Measurements from ENCODE around the gene FRY. TPM values are rescaled to one million over a fixed set of nuclear protein-coding genes. Genes with fewer than 3 reads are reported as not detected.

The FRY gene
- total RNA-seq, 2 donors from 2014 or later: 16.4 to 33.3 TPM

- Histone ChIP-seq H3K27ac (peak overlapping the region; percentile 86 to 90), H3K4me3 (peak overlapping the region; percentile 50 to 61), H3K9me3 (no peaks in the 10 kb centered on the region), H3K36me3 (no peaks in the 10 kb centered on the region), H3K4me1 (replicated peaks) (no peaks in the 10 kb centered on the region), H3K27me3 (replicated peaks; ENCODE audit: insufficient read depth) (no peaks in the 10 kb centered on the region)
- intact Hi-C loops (cut with DNase I): loop anchor here (5.0 to 10.0 kb wide), 2 partner anchors 220 to 407 kb away; partner anchors contain the start of gene N4BP2L2
- TF ChIP-seq POLR2AphosphoS5 (IDR thresholded peaks at IDR 0.05) (no peak), POLR2A (IDR thresholded peaks at IDR 0.05) (no peak)
- TF ChIP-seq, protein P1, sequence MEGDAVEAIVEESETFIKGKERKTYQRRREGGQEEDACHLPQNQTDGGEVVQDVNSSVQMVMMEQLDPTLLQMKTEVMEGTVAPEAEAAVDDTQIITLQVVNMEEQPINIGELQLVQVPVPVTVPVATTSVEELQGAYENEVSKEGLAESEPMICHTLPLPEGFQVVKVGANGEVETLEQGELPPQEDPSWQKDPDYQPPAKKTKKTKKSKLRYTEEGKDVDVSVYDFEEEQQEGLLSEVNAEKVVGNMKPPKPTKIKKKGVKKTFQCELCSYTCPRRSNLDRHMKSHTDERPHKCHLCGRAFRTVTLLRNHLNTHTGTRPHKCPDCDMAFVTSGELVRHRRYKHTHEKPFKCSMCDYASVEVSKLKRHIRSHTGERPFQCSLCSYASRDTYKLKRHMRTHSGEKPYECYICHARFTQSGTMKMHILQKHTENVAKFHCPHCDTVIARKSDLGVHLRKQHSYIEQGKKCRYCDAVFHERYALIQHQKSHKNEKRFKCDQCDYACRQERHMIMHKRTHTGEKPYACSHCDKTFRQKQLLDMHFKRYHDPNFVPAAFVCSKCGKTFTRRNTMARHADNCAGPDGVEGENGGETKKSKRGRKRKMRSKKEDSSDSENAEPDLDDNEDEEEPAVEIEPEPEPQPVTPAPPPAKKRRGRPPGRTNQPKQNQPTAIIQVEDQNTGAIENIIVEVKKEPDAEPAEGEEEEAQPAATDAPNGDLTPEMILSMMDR (IDR thresholded peaks at IDR 0.05): no peak
- no peak for DNase-seq (ENCODE audit: low spot score)
- 69% methylated on average over 32 of the region's 32 CpGs for WGBS
Measured at GRCh38 chr13:32314271-32315237, 283.0 kb downstream of the FRY start.

DNA sequence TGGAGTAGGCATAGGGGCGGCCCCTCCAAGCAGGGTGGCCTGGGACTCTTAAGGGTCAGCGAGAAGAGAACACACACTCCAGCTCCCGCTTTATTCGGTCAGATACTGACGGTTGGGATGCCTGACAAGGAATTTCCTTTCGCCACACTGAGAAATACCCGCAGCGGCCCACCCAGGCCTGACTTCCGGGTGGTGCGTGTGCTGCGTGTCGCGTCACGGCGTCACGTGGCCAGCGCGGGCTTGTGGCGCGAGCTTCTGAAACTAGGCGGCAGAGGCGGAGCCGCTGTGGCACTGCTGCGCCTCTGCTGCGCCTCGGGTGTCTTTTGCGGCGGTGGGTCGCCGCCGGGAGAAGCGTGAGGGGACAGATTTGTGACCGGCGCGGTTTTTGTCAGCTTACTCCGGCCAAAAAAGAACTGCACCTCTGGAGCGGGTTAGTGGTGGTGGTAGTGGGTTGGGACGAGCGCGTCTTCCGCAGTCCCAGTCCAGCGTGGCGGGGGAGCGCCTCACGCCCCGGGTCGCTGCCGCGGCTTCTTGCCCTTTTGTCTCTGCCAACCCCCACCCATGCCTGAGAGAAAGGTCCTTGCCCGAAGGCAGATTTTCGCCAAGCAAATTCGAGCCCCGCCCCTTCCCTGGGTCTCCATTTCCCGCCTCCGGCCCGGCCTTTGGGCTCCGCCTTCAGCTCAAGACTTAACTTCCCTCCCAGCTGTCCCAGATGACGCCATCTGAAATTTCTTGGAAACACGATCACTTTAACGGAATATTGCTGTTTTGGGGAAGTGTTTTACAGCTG is 283.9 kb downstream of the FRY start, which contains the start of the genes BRCA2 and ZAR1L:
TSS of gene BRCA2 (plus strand) at position 271 of the 790 bp plus-strand sequence. CDS start 953 bp downstream, outside the sequence.
TSS of gene ZAR1L (minus strand) at position 126 of the 790 bp plus-strand sequence. CDS start 3,438 bp downstream, outside the sequence.
- TF ChIP-seq POLR2A (IDR thresholded peaks at IDR 0.05) (peak; percentile 83), POLR2AphosphoS5 (IDR thresholded peaks at IDR 0.05) (peak; percentile 88)
- TF ChIP-seq, protein P1 (IDR thresholded peaks at IDR 0.05): peak in 1 of 4 experiments; percentile 26
- peak; percentile 82 for DNase-seq (ENCODE audit: low spot score)
- no peaks in the 10 kb centered on the region for H3K9me3 ChIP-seq
- under 1% methylated on average over 52 of the region's 60 CpGs for WGBS
- H3K36me3 ChIP-seq: no peaks in the 10 kb centered on the region
- peak within 1 kb of the TSS; percentile 50 to 61 for H3K4me3 ChIP-seq
- intact Hi-C loops (cut with DNase I): loop anchor here (10.0 kb wide), 1 partner anchor 219 kb away; the partner anchor contains the start of gene N4BP2L2
- H3K4me1 ChIP-seq (replicated peaks): no peaks in the 10 kb centered on the region
- peak within 1 kb of the TSS; percentile 86 to 90 for H3K27ac ChIP-seq
- H3K27me3 ChIP-seq (replicated peaks; ENCODE audit: insufficient read depth): no peaks in the 10 kb centered on the region

GRCh38 chr13:32316028-32316339 is 284.4 kb downstream of the FRY start:
- Histone ChIP-seq H3K27me3 (replicated peaks; ENCODE audit: insufficient read depth) (no peaks in the 10 kb centered on the region), H3K27ac (peak overlapping the region; percentile 37 to 86), H3K4me3 (peak overlapping the region; percentile 50 to 61), H3K36me3 (no peaks in the 10 kb centered on the region), H3K4me1 (replicated peaks) (no peaks in the 10 kb centered on the region), H3K9me3 (no peaks in the 10 kb centered on the region)
- under 1% methylated on average over 13 of the region's 13 CpGs for WGBS
- intact Hi-C loops (cut with DNase I): loop anchor here (10.0 kb wide), 1 partner anchor 219 kb away; the partner anchor contains the start of gene N4BP2L2
- DNase-seq (ENCODE audit: low spot score): no peak
- TF ChIP-seq, protein P1 (IDR thresholded peaks at IDR 0.05): no peak
- TF ChIP-seq POLR2A (IDR thresholded peaks at IDR 0.05) (no peak), POLR2AphosphoS5 (IDR thresholded peaks at IDR 0.05) (no peak)

- no peak overlapping the region for H3K27ac ChIP-seq
- TF ChIP-seq POLR2A (IDR thresholded peaks at IDR 0.05): no peak
- no peak for TF ChIP-seq POLR2AphosphoS5 (IDR thresholded peaks at IDR 0.05)
- intact Hi-C loops (cut with DNase I): loop anchor here (10.0 kb wide), 1 partner anchor 218 kb away; the partner anchor contains the start of gene N4BP2L2
Measured at GRCh38 chr13:32316501-32316900, 284.9 kb downstream of the FRY start.

More at GRCh38 chr13:32316501-32316900, 284.9 kb downstream of the FRY start:
- Histone ChIP-seq H3K9me3 (no peaks in the 10 kb centered on the region), H3K4me1 (replicated peaks) (no peaks in the 10 kb centered on the region), H3K36me3 (no peaks in the 10 kb centered on the region), H3K27me3 (replicated peaks; ENCODE audit: insufficient read depth) (no peaks in the 10 kb centered on the region), H3K4me3 (no peak overlapping the region)
- whole genome bisulfite sequencing: 65% methylated on average over 6 of the region's 6 CpGs
- DNase-seq (ENCODE audit: low spot score): no peak
